ENCODE results near the gene SEPTIN3. TPM values are rescaled to one million over a fixed set of nuclear protein-coding genes. Genes with fewer than 3 reads are reported as not detected.

SEPTIN3 gene
- total and polyA plus RNA-seq, 2 of the 8 experiments (the other 6 are each of a cell fraction or from before 2014, with no cell fraction given): 38.9 to 52.9 TPM

DNA sequence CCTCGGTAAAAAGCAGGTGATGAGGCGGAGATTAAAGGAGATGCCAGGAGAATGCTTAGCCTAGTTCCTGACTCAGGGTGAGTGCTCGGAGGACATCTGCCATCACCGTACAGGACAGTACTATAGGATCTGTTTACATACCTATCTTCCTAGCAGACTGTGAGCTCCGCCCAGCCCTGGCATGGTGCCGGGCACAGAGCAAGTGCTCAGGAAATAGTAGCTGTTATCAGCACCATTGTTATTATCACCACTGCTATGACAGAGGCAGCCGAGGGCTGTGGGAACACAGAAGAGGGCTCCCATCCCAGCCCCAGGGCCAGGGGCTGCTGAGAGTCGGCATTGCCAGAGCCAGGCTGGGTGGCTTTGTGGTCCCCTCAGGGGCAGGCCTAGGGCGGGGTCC is 642 bp upstream of the SEPTIN3 start:
- FAIRE-seq: no peak
- no peak for DNase-seq (ENCODE audit: low read depth in 1 of 2, low spot score in 2 of 2)
- Histone ChIP-seq H3K18ac (ENCODE audit: extremely low read depth, low read length) (no peak overlapping the region), H2BK12ac (ENCODE audit: low read depth, low read length) (no peak overlapping the region), H4K20me1 (replicated peaks in 1 of 2; ENCODE audit: control insufficient read depth in 1 of 2, insufficient read depth in 2 of 2, low read length in 2 of 2) (no peaks in the 10 kb centered on the region), H3K27me3 (replicated peaks in 1 of 4; ENCODE audit: control insufficient read depth in 3 of 4, extremely low read depth in 1 of 4, insufficient read depth in 3 of 4, low read length in 3 of 4) (peaks cover 0 to 3% (median 1%) of the 10 kb centered on the region in 4 experiments; a peak in 4 of 7 replicates), H3K4ac (replicated peaks; ENCODE audit: insufficient read length, low read depth, low read length) (no peak overlapping the region), H2BK120ac (replicated peaks; ENCODE audit: low read depth, low read length) (no peak overlapping the region), H3K9me3 (ENCODE audit: insufficient read depth in 2 of 2, low read depth in 1 of 2, low read length in 1 of 2) (no peaks in the 10 kb centered on the region), H2BK15ac (ENCODE audit: low read length) (0 out of 2 replicates have a peak overlapping the region, but pooled peaks have one; percentile 14), H4K91ac (replicated peaks; ENCODE audit: insufficient read length, low read length) (no peak overlapping the region), H2BK20ac (ENCODE audit: low read length) (no peak overlapping the region), H3K4me2 (ENCODE audit: insufficient read depth in 1 of 2, low read depth in 2 of 2, low read length in 2 of 2) (no peak overlapping the region), H4K5ac (ENCODE audit: insufficient read length, low read depth, low read length) (no peak overlapping the region), H3K36me3 (ENCODE audit: control insufficient read depth in 2 of 4, insufficient read depth in 4 of 4, low read length in 3 of 4) (no peaks in the 10 kb centered on the region), H3K4me3 (ENCODE audit: extremely low read depth in 1 of 4, insufficient read depth in 2 of 4, low read depth in 3 of 4, low read length in 4 of 4) (no peak overlapping the region), H4K8ac (ENCODE audit: extremely low read depth, insufficient read depth, low read length) (no peak overlapping the region), H3K23me2 (ENCODE audit: low read depth, low read length) (no peaks in the 10 kb centered on the region), H3K14ac (ENCODE audit: insufficient read length) (no peak overlapping the region), H3K23ac (ENCODE audit: insufficient read length) (no peak overlapping the region), H3K79me1 (ENCODE audit: low read depth, low read length) (no peaks in the 10 kb centered on the region), H3K79me2 (ENCODE audit: control insufficient read depth in 1 of 2, insufficient read depth in 2 of 2, low read length in 2 of 2) (no peaks in the 10 kb centered on the region), H3K27ac (ENCODE audit: low read depth, low read length) (no peak overlapping the region), H3K4me1 (replicated peaks in 1 of 4; ENCODE audit: control insufficient read depth in 3 of 4, insufficient read depth in 4 of 4, low read length in 3 of 4) (peaks cover 1 to 18% (median 4%) of the 10 kb centered on the region in 4 experiments; a peak in 6 of 7 replicates), H2AK5ac (ENCODE audit: low read depth, low read length) (0 out of 2 replicates have a peak overlapping the region, but pooled peaks have one; percentile 14), H2AFZ (ENCODE audit: low read length) (no peak overlapping the region), H3K9ac (replicated peaks in 1 of 4; ENCODE audit: extremely low read depth in 1 of 4, low read depth in 3 of 4, low read length in 3 of 4) (no peak overlapping the region), H3K56ac (replicated peaks; ENCODE audit: insufficient read length, low read depth, low read length) (no peak overlapping the region), H2BK5ac (ENCODE audit: low read depth, low read length) (no peak overlapping the region)
- CTCF ChIA-PET (ENCODE audit: partially characterized antibody): interaction anchor here (0.8 to 10.8 kb wide), 13 partner anchors 9 to 476 kb away, joined by 3 to 116 read pairs (median 4); partner anchors contain the start of genes NDUFA6 and SMDT1
- POLR2A ChIA-PET (ENCODE audit: partially characterized antibody): interaction anchor here (1.2 to 3.8 kb wide), 3 partner anchors 9 to 122 kb away, joined by 3 to 13 read pairs (median 3); partner anchors contain the start of gene NDUFA6
- 82% methylated on average over 9 of the region's 9 CpGs; no CpG with 5 or more reads in 1 of the 2 experiments for WGBS, 2 experiments (ENCODE audit: extremely low coverage in 1 of 2, insufficient coverage in 1 of 2, insufficient read length in 1 of 2, insufficient replicate concordance in 2 of 2, low coverage in 1 of 2, low lambda C conversion rate in 2 of 2, missing lambda C conversion rate in 1 of 2)
- TF ChIP-seq GABPA (IDR thresholded peaks at IDR 0.05; ENCODE audit: borderline replicate concordance, insufficient read depth, low read length) (no peak), ASH2L (IDR thresholded peaks at IDR 0.05; ENCODE audit: low read length) (no peak), KDM1A (IDR thresholded peaks at IDR 0.05; ENCODE audit: borderline replicate concordance, low read length) (no peak), SRF (IDR thresholded peaks at IDR 0.05; ENCODE audit: low read depth, low read length) (no peak), CHD1 (IDR thresholded peaks at IDR 0.05; ENCODE audit: low read depth, low read length) (no peak), CBX8 (IDR thresholded peaks at IDR 0.05; ENCODE audit: borderline replicate concordance, low read depth, low read length) (no peak)
- TF ChIP-seq, protein P1, sequence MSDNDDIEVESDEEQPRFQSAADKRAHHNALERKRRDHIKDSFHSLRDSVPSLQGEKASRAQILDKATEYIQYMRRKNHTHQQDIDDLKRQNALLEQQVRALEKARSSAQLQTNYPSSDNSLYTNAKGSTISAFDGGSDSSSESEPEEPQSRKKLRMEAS (IDR thresholded peaks at IDR 0.05): no peak
